ENCODE data around the gene PLA2G4E. TPM values are rescaled to one million over a fixed set of nuclear protein-coding genes. Genes with fewer than 3 reads are reported as not detected.

Gene PLA2G4E
- total RNA-seq, 1 experiment from 2014 or later = not detected

GRCh38 chr15:41997845-41998244, 23.0 kb downstream of the PLA2G4E start:
- H3K9me3 ChIP-seq (ENCODE audit: low read depth, low read length, poor library complexity, severe bottlenecking) = no peaks in the 10 kb centered on the region
- intact Hi-C loops (cut with micrococcal nuclease; ENCODE audit: unreplicated experiment) = no loop called here
- ChIA-PET CTCF (no interaction called here), POLR2A (ENCODE audit: low non-redundant PET) (no interaction called here)
- no peaks in the 10 kb centered on the region for H3K27me3 ChIP-seq (replicated peaks; ENCODE audit: insufficient read depth, low read depth, low read length, poor library complexity)
- no peaks in the 10 kb centered on the region for H3K4me1 ChIP-seq (ENCODE audit: insufficient read depth, low read length, poor library complexity, severe bottlenecking)
- no peak for DNase-seq (ENCODE audit: low spot score)
- no peaks in the 10 kb centered on the region for H3K36me3 ChIP-seq (ENCODE audit: insufficient read depth, low read length, poor library complexity, severe bottlenecking)
- no peak overlapping the region for H3K27ac ChIP-seq (ENCODE audit: low read depth, low read length, poor library complexity, severe bottlenecking)
- no peak overlapping the region for H3K4me3 ChIP-seq (ENCODE audit: low read depth, low read length, poor library complexity, severe bottlenecking)
- BruUV-seq (replicated peaks) = no TSS peak
- TF ChIP-seq, protein P1, sequence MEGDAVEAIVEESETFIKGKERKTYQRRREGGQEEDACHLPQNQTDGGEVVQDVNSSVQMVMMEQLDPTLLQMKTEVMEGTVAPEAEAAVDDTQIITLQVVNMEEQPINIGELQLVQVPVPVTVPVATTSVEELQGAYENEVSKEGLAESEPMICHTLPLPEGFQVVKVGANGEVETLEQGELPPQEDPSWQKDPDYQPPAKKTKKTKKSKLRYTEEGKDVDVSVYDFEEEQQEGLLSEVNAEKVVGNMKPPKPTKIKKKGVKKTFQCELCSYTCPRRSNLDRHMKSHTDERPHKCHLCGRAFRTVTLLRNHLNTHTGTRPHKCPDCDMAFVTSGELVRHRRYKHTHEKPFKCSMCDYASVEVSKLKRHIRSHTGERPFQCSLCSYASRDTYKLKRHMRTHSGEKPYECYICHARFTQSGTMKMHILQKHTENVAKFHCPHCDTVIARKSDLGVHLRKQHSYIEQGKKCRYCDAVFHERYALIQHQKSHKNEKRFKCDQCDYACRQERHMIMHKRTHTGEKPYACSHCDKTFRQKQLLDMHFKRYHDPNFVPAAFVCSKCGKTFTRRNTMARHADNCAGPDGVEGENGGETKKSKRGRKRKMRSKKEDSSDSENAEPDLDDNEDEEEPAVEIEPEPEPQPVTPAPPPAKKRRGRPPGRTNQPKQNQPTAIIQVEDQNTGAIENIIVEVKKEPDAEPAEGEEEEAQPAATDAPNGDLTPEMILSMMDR (conservative IDR thresholded peaks at IDR 0.05; ENCODE audit: low read depth, low read length) = no peak
- TF ChIP-seq EZH2 (IDR thresholded peaks at IDR 0.05; ENCODE audit: borderline replicate concordance, low read depth, low read length, poor library complexity, severe bottlenecking) = no peak

GRCh38 chr15:41996921-41997592, 23.8 kb downstream of the PLA2G4E start:
- POLR2A ChIA-PET (ENCODE audit: low non-redundant PET) = no interaction called here
- no peak for TF ChIP-seq EZH2 (IDR thresholded peaks at IDR 0.05; ENCODE audit: borderline replicate concordance, low read depth, low read length, poor library complexity, severe bottlenecking)
- TF ChIP-seq, protein P1 (conservative IDR thresholded peaks at IDR 0.05; ENCODE audit: low read depth, low read length) = no peak
- CTCF ChIA-PET = no interaction called here
- Histone ChIP-seq H3K27ac (ENCODE audit: low read depth, low read length, poor library complexity, severe bottlenecking) (no peak overlapping the region), H3K4me1 (ENCODE audit: insufficient read depth, low read length, poor library complexity, severe bottlenecking) (no peaks in the 10 kb centered on the region), H3K4me3 (ENCODE audit: low read depth, low read length, poor library complexity, severe bottlenecking) (no peak overlapping the region), H3K36me3 (ENCODE audit: insufficient read depth, low read length, poor library complexity, severe bottlenecking) (no peaks in the 10 kb centered on the region), H3K27me3 (replicated peaks; ENCODE audit: insufficient read depth, low read depth, low read length, poor library complexity) (no peaks in the 10 kb centered on the region), H3K9me3 (ENCODE audit: low read depth, low read length, poor library complexity, severe bottlenecking) (no peaks in the 10 kb centered on the region)
- intact Hi-C loops (cut with micrococcal nuclease; ENCODE audit: unreplicated experiment) = no loop called here
- no TSS peak for BruUV-seq (replicated peaks)
- no peak for DNase-seq (ENCODE audit: low spot score)

- no peak overlapping the region for H3K4me3 ChIP-seq (ENCODE audit: low read depth, low read length, poor library complexity, severe bottlenecking)
- no peak for DNase-seq (ENCODE audit: low spot score)
- no peak for TF ChIP-seq EZH2 (IDR thresholded peaks at IDR 0.05; ENCODE audit: borderline replicate concordance, low read depth, low read length, poor library complexity, severe bottlenecking)
- TF ChIP-seq, protein P1 (conservative IDR thresholded peaks at IDR 0.05; ENCODE audit: low read depth, low read length) = no peak
- H3K27ac ChIP-seq (ENCODE audit: low read depth, low read length, poor library complexity, severe bottlenecking) = no peak overlapping the region
- H3K4me1 ChIP-seq (ENCODE audit: insufficient read depth, low read length, poor library complexity, severe bottlenecking) = no peaks in the 10 kb centered on the region
- ChIA-PET POLR2A (ENCODE audit: low non-redundant PET) (no interaction called here), CTCF (interaction anchor here (0.5 kb wide), 1 partner anchor 389 kb away, joined by 3 read pairs; no protein-coding TSS in a partner anchor)
- H3K27me3 ChIP-seq (replicated peaks; ENCODE audit: insufficient read depth, low read depth, low read length, poor library complexity) = no peaks in the 10 kb centered on the region
- no peaks in the 10 kb centered on the region for H3K36me3 ChIP-seq (ENCODE audit: insufficient read depth, low read length, poor library complexity, severe bottlenecking)
- no peaks in the 10 kb centered on the region for H3K9me3 ChIP-seq (ENCODE audit: low read depth, low read length, poor library complexity, severe bottlenecking)
- BruUV-seq (replicated peaks) = no TSS peak
- intact Hi-C loops (cut with micrococcal nuclease; ENCODE audit: unreplicated experiment) = no loop called here
These were observed 24.5 kb downstream of the PLA2G4E start for GRCh38 chr15:41996376-41996775.
